ENCODE data around the gene WDR62. TPM values are rescaled to one million over a fixed set of nuclear protein-coding genes. Genes with fewer than 3 reads are reported as not detected.

The WDR62 gene
- total RNA-seq, result 0.28 and 0.68 TPM in 2 replicates

GRCh38 chr19:36054733-36055686 lies at the start of gene WDR62:
TSS of gene WDR62 (plus strand) at chr19:36054897. CDS start at chr19:36054972, 75 bp downstream.

GRCh38 chr19:36008336-36008978 lies 46.2 kb upstream of the WDR62 start, which contains the start of gene SYNE4:
TSS of gene SYNE4 (minus strand) at chr19:36008813. CDS start at chr19:36008681, 132 bp downstream.

GRCh38 chr19:36014012-36014924 lies 40.4 kb upstream of the WDR62 start, which contains the start of gene ALKBH6:
TSS of gene ALKBH6 (minus strand) at chr19:36014213. CDS start at chr19:36013397, 816 bp downstream.

GRCh38 chr19:36032251-36033104 lies 22.2 kb upstream of the WDR62 start, which contains the start of gene CLIP3:
TSS of gene CLIP3 (minus strand) at chr19:36032873. CDS start at chr19:36032357, 516 bp downstream.

GRCh38 chr19:36054119-36054732 lies 471 bp upstream of the WDR62 start, which contains the start of gene THAP8:
TSS of gene THAP8 (minus strand) at chr19:36054285. CDS start at chr19:36054217, 68 bp downstream.

GRCh38 chr19:36110487-36111199 lies 55.9 kb downstream of the WDR62 start, which contains the start of gene OVOL3:
TSS of gene OVOL3 (plus strand) at chr19:36111143. CDS start at chr19:36111203, 60 bp downstream.

GRCh38 chr19:36114721-36115452 lies 60.2 kb downstream of the WDR62 start, which contains the start of gene POLR2I:
TSS of gene POLR2I (minus strand) at chr19:36114875. CDS start at chr19:36114856, 19 bp downstream.

GRCh38 chr19:36115453-36116343 lies 61.0 kb downstream of the WDR62 start, which contains the start of gene TBCB:
TSS of gene TBCB (plus strand) at chr19:36115468. CDS start at chr19:36115561, 93 bp downstream.

GRCh38 chr19:36139473-36140303 lies 85.0 kb downstream of the WDR62 start, which contains the start of gene CAPNS1:
TSS of gene CAPNS1 (plus strand) at chr19:36140066. CDS start at chr19:36141012, 946 bp downstream.

GRCh38 chr19:36152352-36153091 lies 97.8 kb downstream of the WDR62 start, which contains the start of gene COX7A1:
TSS of gene COX7A1 (minus strand) at chr19:36152447. CDS start at chr19:36152407, 40 bp downstream.

Other genes with a start within 250 kb of the WDR62 start
- not detected in 2 replicates for gene PRODH2, start 242.1 kb upstream of the WDR62 start, total RNA-seq
- not detected in 2 replicates for gene NPHS1, start 202.4 kb upstream of the WDR62 start, total RNA-seq
- gene KIRREL2, start 198.0 kb upstream of the WDR62 start, total RNA-seq, result not detected in 2 replicates
- 0.64 TPM in 1 of 2 replicates, not detected in the other for gene APLP1, start 186.3 kb upstream of the WDR62 start, total RNA-seq
- 3.4 and 3.6 TPM in 2 replicates for gene NFKBID, start 154.4 kb upstream of the WDR62 start, total RNA-seq
- 0.14 TPM in 1 of 2 replicates, not detected in the other for gene HCST, start 152.4 kb upstream of the WDR62 start, total RNA-seq
- not detected in 2 replicates for gene TYROBP, start 146.6 kb upstream of the WDR62 start, total RNA-seq
- 2.4 and 6.5 TPM in 2 replicates for gene LRFN3, start 118.5 kb upstream of the WDR62 start, total RNA-seq
- 7.5 and 16.1 TPM in 2 replicates for gene SDHAF1, start 59.7 kb upstream of the WDR62 start, total RNA-seq
- 1.4 and 5.2 TPM in 2 replicates for gene SYNE4, start 46.1 kb upstream of the WDR62 start, total RNA-seq
- gene ALKBH6, start 40.7 kb upstream of the WDR62 start, total RNA-seq, result 12.0 and 15.4 TPM in 2 replicates
- 0.36 TPM in 1 of 2 replicates, not detected in the other for gene CLIP3, start 22.0 kb upstream of the WDR62 start, total RNA-seq
- gene THAP8, start 612 bp upstream of the WDR62 start, total RNA-seq, result 2.4 and 2.8 TPM in 2 replicates
- gene OVOL3, start 56.2 kb downstream of the WDR62 start, total RNA-seq, result not detected in 2 replicates
- gene POLR2I, start 60.0 kb downstream of the WDR62 start, total RNA-seq, result 63.3 and 89.9 TPM in 2 replicates
- gene TBCB, start 60.6 kb downstream of the WDR62 start, total RNA-seq, result 102 and 103 TPM in 2 replicates
- 258 and 283 TPM in 2 replicates for gene CAPNS1, start 85.2 kb downstream of the WDR62 start, total RNA-seq
- not detected in 2 replicates for gene COX7A1, start 97.5 kb downstream of the WDR62 start, total RNA-seq
- 7.2 and 8.7 TPM in 2 replicates for gene ZNF565, start 159.8 kb downstream of the WDR62 start, total RNA-seq
- gene ZNF146, start 160.2 kb downstream of the WDR62 start, total RNA-seq, result 184 and 199 TPM in 2 replicates